Stimulated activated CD8-positive, alpha-beta memory T cell treated with anti-CD3 and anti-CD28 coated beads, Interleukin-7, amount 100 ng/mL, for 4 hours (primary cell): ENCODE measurements around the gene SNAPC5.
"Not testable (repeated sequence)": the region's sequence is repeated elsewhere in the genome, so short reads cannot be mapped to it uniquely, and the experiment has no call there.

Source experiments
- DNase-seq, 2 donors: peaks; one replicate each; pipeline ENCODE4 v3.0.0-alpha.2; 2020; ENCODE audit warnings: low read depth in 2 of 2

Gene SNAPC5

GRCh38 chr15:66497502-66498455 is at the start of gene SNAPC5:
TSS of gene SNAPC5 (minus strand) at chr15:66497762. CDS start at chr15:66497731, 31 bp downstream.
- DNase-seq: peak; percentile 93 to 95

GRCh38 chr15:66545255-66545654 is 47.7 kb upstream of the SNAPC5 start:
- DNase-seq: no peak

- DNase-seq: no peak
These were observed 45.3 kb upstream of the SNAPC5 start for GRCh38 chr15:66542896-66543295.

- no peak for DNase-seq
These were observed 37.5 kb upstream of the SNAPC5 start for GRCh38 chr15:66535056-66535455.

- DNase-seq: no peak
These were observed 27.3 kb upstream of the SNAPC5 start for GRCh38 chr15:66524838-66525237.

- DNase-seq: no peak
These were observed 26.4 kb upstream of the SNAPC5 start for GRCh38 chr15:66523926-66524325.

- no peak for DNase-seq
These were observed 18.4 kb upstream of the SNAPC5 start for GRCh38 chr15:66515901-66516322.

GRCh38 chr15:66514586-66514985 is 17.0 kb upstream of the SNAPC5 start:
- no peak for DNase-seq

GRCh38 chr15:66508293-66508883 is 10.8 kb upstream of the SNAPC5 start:
- no peak for DNase-seq

GRCh38 chr15:66505818-66506217 is 8.3 kb upstream of the SNAPC5 start:
- DNase-seq: no peak

GRCh38 chr15:66505430-66505811 is 7.9 kb upstream of the SNAPC5 start:
- DNase-seq: no peak

GRCh38 chr15:66504563-66505429 is 7.2 kb upstream of the SNAPC5 start, which contains the start of the genes RPL4 and ZWILCH:
TSS of gene RPL4 (minus strand) at chr15:66504855. CDS start at chr15:66504790, 65 bp downstream.
TSS of gene ZWILCH (plus strand) at chr15:66505326. CDS start at chr15:66505339, 13 bp downstream.
- DNase-seq: peak; percentile 64 to 72

- DNase-seq: no peak
These were observed 6.4 kb upstream of the SNAPC5 start for GRCh38 chr15:66503780-66504562.

- DNase-seq: not testable (repeated sequence)
These were observed 5.6 kb upstream of the SNAPC5 start for GRCh38 chr15:66503041-66503648.

- DNase-seq: no peak
These were observed 4.9 kb upstream of the SNAPC5 start for GRCh38 chr15:66502491-66502890.

- not testable (repeated sequence) for DNase-seq
These were observed 2.8 kb upstream of the SNAPC5 start for GRCh38 chr15:66500346-66500745.

- no peak for DNase-seq
These were observed 1.2 kb upstream of the SNAPC5 start for GRCh38 chr15:66498501-66499386.

- no peak for DNase-seq
These were observed 536 bp downstream of the SNAPC5 start for GRCh38 chr15:66496951-66497501.

- no peak for DNase-seq
These were observed 3.3 kb downstream of the SNAPC5 start for GRCh38 chr15:66494262-66494661.
